ENCODE data around the gene PSMD9.
"Not testable (repeated sequence)": the region's sequence is repeated elsewhere in the genome, so short reads cannot be mapped to it uniquely, and the experiment has no call there.

GRCh38 chr12:121860699-121861098 lies 27.9 kb upstream of the PSMD9 start:
- TF ChIP-seq POLR2AphosphoS5, CTCF (IDR thresholded peaks at IDR 0.05): not testable (repeated sequence)
